GM18861 (cell line): Measurements from ENCODE around the gene RAB4B.
"Not testable (repeated sequence)": the region's sequence is repeated elsewhere in the genome, so short reads cannot be mapped to it uniquely, and the experiment has no call there.

Source experiments
- ATAC-seq: cut with Tn5 transposase; IDR thresholded peaks from one replicate; pipeline ENCODE4 v1.9.1; 2021; ENCODE audit not compliant: unreplicated experiment

RAB4B gene

GRCh38 chr19:40750874-40751537, 27.0 kb upstream of the RAB4B start, which contains the start of gene SNRPA:
Gene SNRPA (plus strand): TSS chr19:40751203. CDS start chr19:40751409, 206 bp downstream.
- ATAC-seq, result peak; percentile 37

GRCh38 chr19:40752257-40752781, 25.7 kb upstream of the RAB4B start:
- ATAC-seq, result no peak

DNA sequence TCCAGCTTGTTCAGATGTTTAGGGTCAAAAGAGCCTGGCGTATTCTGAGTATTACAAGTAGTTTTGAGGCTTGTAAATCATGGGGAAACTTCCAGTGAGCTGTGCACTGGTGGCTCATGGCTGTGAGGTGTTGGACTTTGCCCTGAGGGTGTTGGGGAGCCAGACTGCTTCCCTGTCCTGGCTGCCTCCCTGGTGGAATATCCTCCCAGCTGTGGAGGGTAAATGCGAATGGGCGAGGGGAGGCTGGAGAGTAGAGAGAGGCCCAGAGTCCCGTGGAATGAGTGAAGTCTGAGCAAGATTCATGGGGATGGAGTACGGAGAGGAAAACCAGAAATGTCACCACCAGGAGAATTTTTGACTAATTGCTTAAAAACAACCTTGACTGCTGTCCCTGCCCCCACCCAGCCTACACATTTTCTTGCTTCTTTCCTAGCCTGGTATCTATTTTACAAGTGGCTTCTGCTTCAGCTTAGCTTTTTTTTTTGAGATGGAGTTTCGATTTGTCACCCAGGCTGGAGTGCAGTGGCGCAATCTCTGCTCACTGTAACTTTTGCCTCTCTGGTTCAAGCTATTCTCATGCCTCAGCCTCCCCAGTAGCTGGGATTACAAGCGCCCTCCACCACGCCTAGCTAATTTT, 23.3 kb upstream of the RAB4B start:
- no peak for ATAC-seq

DNA sequence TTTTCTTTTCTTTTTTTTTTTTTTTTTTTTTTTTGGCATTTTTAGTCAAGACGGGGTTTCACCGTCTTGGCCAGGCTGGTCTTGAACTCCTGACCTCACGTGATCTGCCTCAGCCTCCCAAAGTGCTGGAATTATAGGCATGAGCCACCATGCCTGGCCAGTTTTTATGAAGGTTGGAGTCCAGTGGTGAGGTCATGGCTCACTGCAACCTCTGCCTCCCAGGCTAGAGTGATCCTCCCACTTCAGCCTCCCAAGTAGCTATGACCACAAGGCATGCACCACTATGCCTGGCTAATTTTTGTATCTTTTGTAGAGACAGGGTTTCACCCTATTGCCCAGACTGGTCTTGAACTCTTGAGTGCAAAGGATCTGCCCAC, 22.8 kb upstream of the RAB4B start:
- no peak for ATAC-seq

DNA sequence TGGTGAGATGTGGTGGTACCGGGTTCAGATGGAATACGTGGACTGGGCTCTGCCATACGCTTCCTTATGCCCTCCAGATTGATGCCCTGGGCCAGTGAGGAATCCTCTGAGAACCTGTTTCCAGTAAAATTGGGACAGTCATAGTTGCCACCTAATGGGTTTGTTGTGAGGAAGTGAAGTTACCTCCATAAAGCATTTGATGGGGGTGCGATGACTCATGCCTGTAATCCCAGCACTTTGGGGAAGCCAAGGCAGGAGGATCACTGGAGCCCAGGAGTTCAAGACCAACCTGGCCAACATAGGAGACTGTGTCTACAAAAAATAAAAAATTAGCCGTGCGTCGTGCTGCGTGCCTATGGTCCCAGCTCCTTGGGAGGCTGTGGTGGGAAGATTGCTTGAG, 22.3 kb upstream of the RAB4B start:
- no peak for ATAC-seq

GRCh38 chr19:40756502-40757110, 21.4 kb upstream of the RAB4B start:
- no peak for ATAC-seq

- no peak for ATAC-seq
Measured at GRCh38 chr19:40758491-40758890, 19.6 kb upstream of the RAB4B start.

GRCh38 chr19:40759352-40759751, 18.7 kb upstream of the RAB4B start:
- ATAC-seq, result no peak

- no peak for ATAC-seq
Measured at GRCh38 chr19:40762754-40763470, 15.1 kb upstream of the RAB4B start.

DNA sequence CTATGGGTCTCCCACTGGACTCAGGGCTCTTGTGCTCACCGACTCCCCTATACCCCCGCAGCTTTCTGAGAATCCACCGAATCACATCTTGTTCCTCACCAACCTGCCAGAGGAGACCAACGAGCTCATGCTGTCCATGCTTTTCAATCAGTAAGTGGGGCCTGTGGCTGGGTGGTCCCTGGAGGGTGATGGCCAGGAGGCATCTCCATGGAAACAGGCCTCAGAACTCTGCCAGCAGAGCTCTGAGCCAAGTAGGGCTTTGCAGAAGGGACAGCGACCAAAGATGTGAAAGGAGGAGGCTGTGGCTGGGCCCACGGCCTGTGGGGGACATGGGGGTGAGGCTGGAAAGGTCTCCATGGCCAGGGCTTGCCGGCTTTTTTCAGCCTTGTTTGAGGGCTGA, 14.5 kb upstream of the RAB4B start:
- no peak for ATAC-seq

- ATAC-seq, result no peak
Measured at GRCh38 chr19:40763963-40764362, 14.1 kb upstream of the RAB4B start.

DNA sequence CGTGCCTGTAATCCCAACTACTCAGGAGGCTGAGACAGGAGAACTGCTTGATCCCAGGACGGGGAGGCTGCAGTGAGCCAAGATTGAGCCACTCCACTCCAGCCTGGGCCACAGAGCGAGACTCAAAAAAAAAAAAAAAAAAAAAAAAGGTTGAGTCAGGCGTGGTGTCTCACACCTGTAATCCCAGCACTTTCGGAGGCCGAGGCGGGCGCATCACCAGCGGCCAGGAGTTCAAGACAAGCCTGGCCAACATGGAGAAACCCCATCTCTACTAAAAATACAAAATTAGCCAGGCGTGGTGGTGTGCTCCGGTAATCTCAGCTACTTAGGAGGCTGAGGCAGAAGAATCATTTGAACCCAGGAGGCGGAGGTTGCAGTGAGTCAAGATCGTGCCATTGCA, 11.7 kb upstream of the RAB4B start:
- not testable (repeated sequence) for ATAC-seq

DNA sequence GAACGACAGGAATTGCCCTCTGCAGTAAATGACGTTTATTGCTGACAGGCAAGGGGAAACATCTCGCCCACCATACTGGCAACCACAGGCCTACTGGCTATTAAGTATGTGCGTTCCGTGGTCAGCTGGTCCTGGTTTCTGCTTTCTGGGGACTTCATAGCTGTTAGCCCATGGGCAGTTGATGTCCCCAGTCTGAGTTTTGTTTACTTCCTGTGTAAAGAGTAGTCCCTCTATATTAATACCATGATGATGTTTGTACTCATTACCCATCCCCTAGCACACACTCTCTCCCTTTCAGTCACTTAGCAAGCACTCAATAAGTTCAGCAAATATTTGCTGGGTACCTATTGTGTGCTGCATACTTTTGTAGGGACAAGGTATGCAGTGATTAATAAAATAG, 9.2 kb upstream of the RAB4B start:
- ATAC-seq, result no peak

- not testable (repeated sequence) for ATAC-seq
Measured at GRCh38 chr19:40771101-40771862, 6.8 kb upstream of the RAB4B start.

- ATAC-seq, result no peak
Measured at GRCh38 chr19:40774916-40775631, 3.0 kb upstream of the RAB4B start, which contains the start of gene MIA. Gene MIA (plus strand): TSS chr19:40775521. CDS start chr19:40775543, 22 bp downstream.

GRCh38 chr19:40775632-40776022, 2.4 kb upstream of the RAB4B start:
- no peak for ATAC-seq

DNA sequence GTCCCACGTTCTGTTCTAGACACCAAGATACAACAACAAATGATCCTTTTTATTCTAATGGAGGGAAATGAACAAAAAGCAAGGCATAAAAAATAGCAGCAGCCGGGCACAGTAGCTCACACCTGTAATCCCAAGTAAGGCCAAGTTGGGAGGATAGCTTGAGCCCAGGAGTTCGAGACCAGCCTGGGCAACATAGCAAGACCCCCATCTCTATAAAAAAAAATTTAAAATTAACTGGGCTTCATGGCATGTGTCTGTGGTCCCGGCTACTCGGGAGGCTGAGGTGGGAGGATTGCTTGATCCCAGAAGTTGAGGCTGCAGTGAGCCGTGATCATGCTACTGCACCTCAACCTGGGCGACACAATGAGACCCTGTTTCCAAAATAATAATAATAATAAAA, 1.7 kb upstream of the RAB4B start:
- ATAC-seq, result no peak

- peak; percentile 48 for ATAC-seq
Measured at GRCh38 chr19:40776932-40777644, 959 bp upstream of the RAB4B start.

DNA sequence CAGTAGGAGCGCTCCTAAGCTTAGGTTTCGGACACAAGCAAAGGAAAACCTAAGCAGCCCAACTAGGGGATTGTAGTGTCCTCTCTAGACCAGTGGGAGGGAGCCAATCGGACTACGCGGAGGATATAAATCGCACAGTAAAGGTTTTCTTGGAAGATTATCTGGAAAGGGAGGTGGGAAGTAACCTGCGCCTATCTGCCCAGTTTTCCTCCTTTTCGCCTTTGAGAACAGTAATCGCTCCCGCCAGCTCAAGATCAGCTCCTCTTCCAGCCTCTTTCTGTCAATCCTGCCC, 456 bp upstream of the RAB4B start:
- no peak for ATAC-seq
